SU-DHL-6 (cell line): ENCODE measurements around the gene CCDC182.

Source experiments
- H2AFZ ChIP-seq: fragments of 200-600 bp; sonication (generic); 2 replicates; pipeline ENCODE4 v1.6.1; 2014; ENCODE audit warnings: low read depth, mild to moderate bottlenecking, moderate library complexity, mixed read lengths, antibody characterized with exemption, low read length; ENCODE audit not compliant: severe bottlenecking
- H3F3A ChIP-seq: fragments of 200-600 bp; shearing (Covaris generic); 2 replicates; pipeline ENCODE4 v1.6.0; 2016; ENCODE audit warnings: antibody characterized with exemption, mild to moderate bottlenecking; ENCODE audit not compliant: insufficient read depth
- H3K27ac ChIP-seq: fragments of 200-600 bp; sonication (generic); 2 replicates; pipeline ENCODE4 v1.5.1; 2016; ENCODE audit warnings: low read depth, mild to moderate bottlenecking, low read length, moderate library complexity, mixed read lengths
- H3K27me3 ChIP-seq: fragments of 200-600 bp; sonication (generic), shearing (Covaris generic); 2 replicates; pipeline ENCODE4 v1.6.0; 2014; ENCODE audit warnings: mild to moderate bottlenecking, low read length
- H3K36me3 ChIP-seq: fragments of 200-600 bp; sonication (generic); 2 replicates; pipeline ENCODE4 v1.6.1; 2014; ENCODE audit warnings: mild to moderate bottlenecking, low read length, mixed read lengths
- H3K4me2 ChIP-seq: fragments of 300-600, 200-600 bp; shearing (Covaris generic), sonication (generic); 2 replicates; pipeline ENCODE4 v1.6.0; 2014; ENCODE audit warnings: low read length, low read depth, mild to moderate bottlenecking; ENCODE audit not compliant: poor library complexity, severe bottlenecking
- H3K4me3 ChIP-seq: fragments of 200-600 bp; sonication (generic); 2 replicates; pipeline ENCODE4 v1.5.1; 2014; ENCODE audit warnings: antibody characterized with exemption, low read length, mild to moderate bottlenecking, mixed read lengths; ENCODE audit not compliant: insufficient read depth, poor library complexity, severe bottlenecking
- H3K79me2 ChIP-seq: fragments of 200-600 bp; sonication (generic); 2 replicates; pipeline ENCODE4 v1.6.1; 2014; ENCODE audit warnings: mild to moderate bottlenecking, low read length, moderate library complexity; ENCODE audit not compliant: insufficient read depth
- H3K9ac ChIP-seq: fragments of 200-600 bp; sonication (generic); 2 replicates; pipeline ENCODE4 v1.7.0; 2014; ENCODE audit warnings: mild to moderate bottlenecking, low read length
- H3K9me2 ChIP-seq: fragments of 200-600 bp; sonication (generic); replicated peaks from 2 replicates; pipeline ENCODE4 v1.6.1; 2014; ENCODE audit warnings: low read length; ENCODE audit not compliant: insufficient read depth
- H3K9me3 ChIP-seq: fragments of 200-600 bp; sonication (generic); 2 replicates; pipeline ENCODE4 v1.6.1; 2014; ENCODE audit warnings: low read length, mixed read lengths; ENCODE audit not compliant: insufficient read depth
- H4K20me1 ChIP-seq: fragments of 200-600 bp; sonication (generic); 2 replicates; pipeline ENCODE4 v1.6.1; 2014; ENCODE audit warnings: low read depth, mild to moderate bottlenecking, antibody characterized with exemption, low read length, moderate library complexity, mixed read lengths
- CTCF ChIP-seq: fragments of 200-600 bp; sonication (generic); IDR thresholded peaks from one replicate; pipeline ENCODE4 v1.5.1; 2017; ENCODE audit warnings: antibody characterized with exemption, mild to moderate bottlenecking, low read length, moderate library complexity; ENCODE audit not compliant: insufficient read depth, poor library complexity, severe bottlenecking
- EZH2phosphoT487 ChIP-seq: fragments of 200-600 bp; sonication (generic), shearing (Covaris generic); conservative IDR thresholded peaks from 2 replicates; pipeline ENCODE4 v1.6.1; 2018; ENCODE audit warnings: mild to moderate bottlenecking, antibody characterized with exemption, low read length, moderate library complexity, mixed read lengths

CCDC182 gene

GRCh38 chr17:57730026-57730701, 14.9 kb downstream of the CCDC182 start:
- TF ChIP-seq EZH2phosphoT487: no peak
- TF ChIP-seq CTCF: no peak
- H3K9me3 ChIP-seq: no peaks in the 10 kb centered on the region
- H3K9me2 ChIP-seq: no peaks in the 10 kb centered on the region
- H3K79me2 ChIP-seq: no peaks in the 10 kb centered on the region
- H3K4me3 ChIP-seq: no peak overlapping the region
- no peak overlapping the region for H3K9ac ChIP-seq
- H3K27ac ChIP-seq: no peak overlapping the region
- H4K20me1 ChIP-seq: no peaks in the 10 kb centered on the region
- H3K27me3 ChIP-seq: no peaks in the 10 kb centered on the region
- no peaks in the 10 kb centered on the region for H3F3A ChIP-seq
- no peak overlapping the region for H3K4me2 ChIP-seq
- H2AFZ ChIP-seq: no peak overlapping the region
- H3K36me3 ChIP-seq: no peaks in the 10 kb centered on the region

- H3K9ac ChIP-seq: no peak overlapping the region
- H3K36me3 ChIP-seq: no peaks in the 10 kb centered on the region
- H3K9me3 ChIP-seq: no peaks in the 10 kb centered on the region
- TF ChIP-seq CTCF (no peak), EZH2phosphoT487 (no peak)
- no peak overlapping the region for H2AFZ ChIP-seq
- H3K27me3 ChIP-seq: no peaks in the 10 kb centered on the region
- no peaks in the 10 kb centered on the region for H3F3A ChIP-seq
- H3K4me2 ChIP-seq: no peak overlapping the region
- no peak overlapping the region for H3K4me3 ChIP-seq
- no peaks in the 10 kb centered on the region for H3K79me2 ChIP-seq
- no peak overlapping the region for H3K27ac ChIP-seq
- no peaks in the 10 kb centered on the region for H3K9me2 ChIP-seq
- H4K20me1 ChIP-seq: no peaks in the 10 kb centered on the region
Measured at GRCh38 chr17:57727630-57728175, 17.4 kb downstream of the CCDC182 start.

DNA sequence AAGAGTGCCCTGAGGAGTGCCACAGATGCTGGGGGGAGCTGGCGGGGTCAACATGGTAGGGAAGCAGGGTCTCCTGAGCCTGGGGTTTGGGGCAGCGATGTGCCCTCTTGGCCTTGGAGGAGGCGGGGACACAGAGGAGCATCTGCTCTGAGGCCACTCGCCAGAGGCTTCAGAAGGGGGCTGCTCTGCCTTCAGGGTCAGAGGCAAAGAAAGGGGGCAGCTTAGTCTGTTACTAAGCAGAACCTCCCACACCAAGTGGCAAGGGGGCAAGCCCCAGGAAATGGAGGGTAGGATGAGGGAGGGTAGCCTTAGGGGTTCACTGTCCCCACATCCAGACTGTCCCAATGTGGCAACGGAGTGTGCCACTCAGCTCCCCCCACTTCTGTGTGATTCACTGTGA, 18.3 kb downstream of the CCDC182 start:
- Histone ChIP-seq H3K36me3 (no peaks in the 10 kb centered on the region), H3K79me2 (no peaks in the 10 kb centered on the region), H3K9ac (no peak overlapping the region), H3K27ac (no peak overlapping the region), H3F3A (no peaks in the 10 kb centered on the region), H3K9me2 (no peaks in the 10 kb centered on the region), H3K4me2 (no peak overlapping the region), H4K20me1 (no peaks in the 10 kb centered on the region), H3K4me3 (no peak overlapping the region), H3K9me3 (no peaks in the 10 kb centered on the region), H2AFZ (no peak overlapping the region), H3K27me3 (no peaks in the 10 kb centered on the region)
- TF ChIP-seq CTCF (no peak), EZH2phosphoT487 (no peak)
